ENCODE data around the gene ACAP1.

Gene ACAP1

DNA sequence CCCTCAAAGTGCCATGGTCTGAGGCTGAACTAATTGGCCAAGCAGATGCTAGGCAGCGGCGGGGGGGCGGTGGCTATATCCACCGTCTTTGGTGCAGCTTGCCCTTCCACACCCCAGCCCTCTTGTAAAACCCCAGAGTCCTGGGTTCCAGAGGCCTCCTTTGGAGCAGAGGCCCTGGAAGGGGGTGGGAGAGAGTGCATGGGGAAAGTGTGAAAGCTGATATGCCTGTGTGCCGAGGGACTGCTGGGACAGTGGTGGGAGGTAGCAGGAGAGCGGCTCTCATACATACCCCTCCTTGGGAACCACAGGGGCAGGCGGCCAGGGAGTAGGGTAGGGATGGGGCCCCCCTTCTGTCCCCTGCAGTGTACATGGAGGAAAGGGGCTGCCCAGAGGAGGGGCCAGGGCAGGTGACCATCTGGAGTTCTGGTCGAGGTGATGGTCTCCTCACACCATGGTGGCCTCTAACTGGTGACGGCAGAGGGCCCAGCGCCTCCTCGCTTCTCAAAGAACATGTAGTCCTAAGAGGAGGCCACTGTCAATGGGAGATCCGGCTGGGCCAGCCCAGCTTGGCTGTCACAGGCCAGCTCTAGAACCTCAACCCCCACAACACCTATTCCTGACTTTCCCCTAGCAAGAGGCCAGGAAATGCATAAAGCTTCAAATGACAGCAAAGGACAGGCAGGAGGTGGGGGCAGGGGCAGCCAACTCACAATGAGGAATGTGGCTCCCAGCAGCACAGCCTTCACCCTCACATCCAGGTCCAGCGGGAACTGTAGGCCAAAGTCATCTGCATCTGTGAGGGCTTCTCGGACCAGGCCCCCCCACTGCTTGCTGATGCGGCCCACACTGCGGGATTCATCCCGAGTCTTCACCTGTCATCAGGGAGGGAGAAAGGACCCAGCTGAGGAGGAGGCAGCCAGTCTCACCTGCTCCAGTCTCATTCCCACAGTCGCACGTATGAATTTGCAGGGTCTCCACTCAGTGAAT lies 53.9 kb downstream of the ACAP1 start:
- TF ChIP-seq, protein P1, sequence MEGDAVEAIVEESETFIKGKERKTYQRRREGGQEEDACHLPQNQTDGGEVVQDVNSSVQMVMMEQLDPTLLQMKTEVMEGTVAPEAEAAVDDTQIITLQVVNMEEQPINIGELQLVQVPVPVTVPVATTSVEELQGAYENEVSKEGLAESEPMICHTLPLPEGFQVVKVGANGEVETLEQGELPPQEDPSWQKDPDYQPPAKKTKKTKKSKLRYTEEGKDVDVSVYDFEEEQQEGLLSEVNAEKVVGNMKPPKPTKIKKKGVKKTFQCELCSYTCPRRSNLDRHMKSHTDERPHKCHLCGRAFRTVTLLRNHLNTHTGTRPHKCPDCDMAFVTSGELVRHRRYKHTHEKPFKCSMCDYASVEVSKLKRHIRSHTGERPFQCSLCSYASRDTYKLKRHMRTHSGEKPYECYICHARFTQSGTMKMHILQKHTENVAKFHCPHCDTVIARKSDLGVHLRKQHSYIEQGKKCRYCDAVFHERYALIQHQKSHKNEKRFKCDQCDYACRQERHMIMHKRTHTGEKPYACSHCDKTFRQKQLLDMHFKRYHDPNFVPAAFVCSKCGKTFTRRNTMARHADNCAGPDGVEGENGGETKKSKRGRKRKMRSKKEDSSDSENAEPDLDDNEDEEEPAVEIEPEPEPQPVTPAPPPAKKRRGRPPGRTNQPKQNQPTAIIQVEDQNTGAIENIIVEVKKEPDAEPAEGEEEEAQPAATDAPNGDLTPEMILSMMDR (IDR thresholded peaks at IDR 0.05; ENCODE audit: extremely low read depth, missing control alignments), result no peak
- no peak for DNase-seq (ENCODE audit: low spot score)

DNA sequence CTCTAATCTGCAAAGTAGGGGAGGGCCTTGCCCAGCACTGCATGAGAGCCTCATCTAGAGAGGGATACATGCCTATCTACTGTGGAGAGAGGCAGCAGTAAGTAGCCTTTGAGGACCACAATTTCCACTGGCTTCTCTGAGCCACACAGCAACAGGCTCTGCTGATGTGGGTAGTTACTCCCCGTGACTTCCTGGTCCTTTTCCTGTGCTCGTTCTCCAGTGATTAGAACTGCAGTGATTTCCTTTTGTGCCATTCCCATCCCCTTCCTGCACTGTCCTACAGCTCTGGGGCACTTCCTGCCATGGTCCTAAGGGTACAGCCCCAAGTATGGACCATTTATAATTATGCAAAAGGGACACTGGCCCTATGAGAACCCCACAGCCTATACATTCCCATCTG lies 55.0 kb downstream of the ACAP1 start:
- TF ChIP-seq, protein P1 (IDR thresholded peaks at IDR 0.05; ENCODE audit: extremely low read depth, missing control alignments), result no peak
- no peak for DNase-seq (ENCODE audit: low spot score)

DNA sequence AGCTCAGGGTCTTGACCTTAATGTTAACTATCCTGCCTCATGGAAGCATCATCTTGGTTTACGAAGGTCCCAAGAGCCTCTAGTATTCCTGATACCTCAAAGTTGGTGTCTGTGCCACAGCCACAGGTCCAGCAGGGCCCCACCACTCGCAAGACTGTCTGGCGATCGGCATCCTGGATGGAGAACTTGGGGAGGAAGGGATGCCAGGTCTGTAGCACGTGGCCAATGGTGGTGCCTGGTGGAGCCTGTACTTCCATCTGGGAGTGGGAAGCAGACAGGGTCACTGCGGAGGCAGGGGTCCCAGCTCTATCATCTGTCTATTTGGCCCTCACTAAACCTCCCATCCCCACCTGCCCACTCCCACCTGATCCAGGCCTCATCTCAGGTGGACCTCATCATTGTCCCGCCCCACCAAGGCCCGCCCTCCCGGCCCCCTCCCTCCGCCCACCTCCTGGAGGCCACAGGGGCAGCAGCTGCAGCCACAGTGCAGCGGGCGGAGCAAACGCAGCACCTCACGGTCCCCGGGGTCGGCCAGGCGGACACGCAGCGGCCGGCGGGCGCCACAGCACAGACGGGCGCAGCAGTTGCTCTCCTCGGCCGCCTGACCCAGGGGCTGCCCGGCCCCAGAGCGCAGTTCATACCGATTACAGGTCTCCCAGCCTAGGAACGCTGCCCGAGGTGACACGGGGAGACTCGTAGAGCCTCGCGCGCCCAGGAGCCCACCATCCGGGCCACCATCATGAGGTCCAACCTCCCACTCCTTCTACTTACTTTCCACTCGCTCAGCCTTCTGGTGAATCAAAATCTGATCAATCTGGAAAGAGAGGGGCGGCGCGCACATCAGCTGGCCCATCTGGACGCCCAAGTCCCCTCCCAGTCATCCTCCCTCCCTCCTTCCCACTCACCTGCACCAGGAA lies 56.6 kb downstream of the ACAP1 start:
- TF ChIP-seq, protein P1 (IDR thresholded peaks at IDR 0.05; ENCODE audit: extremely low read depth, missing control alignments), result no peak
- no peak for DNase-seq (ENCODE audit: low spot score)

DNA sequence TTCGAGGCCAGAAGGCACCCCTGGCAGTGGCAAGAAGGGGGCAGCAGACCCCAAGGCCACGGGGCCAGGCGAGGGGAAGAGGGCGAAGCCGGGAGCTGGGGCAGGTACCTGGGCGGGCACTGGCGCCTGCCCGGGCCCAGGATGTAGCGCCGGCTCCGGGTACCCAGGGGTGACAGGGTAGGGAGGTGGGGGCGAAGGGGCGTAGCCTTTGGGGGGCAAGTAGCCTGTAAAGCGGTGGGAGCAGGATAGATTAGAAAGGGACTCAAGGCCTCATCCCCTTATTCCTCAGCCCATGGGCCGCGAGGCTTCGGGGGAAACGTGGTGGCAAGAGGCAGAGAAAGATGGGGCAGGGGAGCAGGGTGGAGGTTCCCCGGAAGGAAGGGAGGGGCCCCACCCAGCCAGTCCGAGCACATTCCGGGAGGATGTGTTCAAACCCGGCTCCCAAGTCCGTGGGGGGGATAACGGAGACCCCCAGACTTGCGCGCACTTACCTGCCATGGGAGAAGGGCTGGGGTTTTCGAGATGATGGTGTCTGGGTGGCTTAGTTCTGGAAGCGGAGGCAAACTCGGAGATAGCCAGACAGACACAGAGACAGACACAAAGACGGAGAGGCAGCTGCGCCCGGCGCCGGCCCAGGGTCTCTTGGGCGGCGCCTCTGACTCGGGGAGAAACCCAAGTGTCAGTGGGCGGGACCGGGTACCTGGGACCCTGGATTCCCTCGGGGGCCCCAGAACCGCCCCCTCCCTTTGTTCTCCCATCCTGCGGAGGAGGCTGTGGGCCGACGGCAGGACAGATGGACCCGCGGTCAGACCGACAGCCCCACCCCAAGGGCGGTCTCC lies 57.5 kb downstream of the ACAP1 start:
- DNase-seq (ENCODE audit: low spot score), result peak; percentile 89
- TF ChIP-seq, protein P1 (IDR thresholded peaks at IDR 0.05; ENCODE audit: extremely low read depth, missing control alignments), result no peak

DNA sequence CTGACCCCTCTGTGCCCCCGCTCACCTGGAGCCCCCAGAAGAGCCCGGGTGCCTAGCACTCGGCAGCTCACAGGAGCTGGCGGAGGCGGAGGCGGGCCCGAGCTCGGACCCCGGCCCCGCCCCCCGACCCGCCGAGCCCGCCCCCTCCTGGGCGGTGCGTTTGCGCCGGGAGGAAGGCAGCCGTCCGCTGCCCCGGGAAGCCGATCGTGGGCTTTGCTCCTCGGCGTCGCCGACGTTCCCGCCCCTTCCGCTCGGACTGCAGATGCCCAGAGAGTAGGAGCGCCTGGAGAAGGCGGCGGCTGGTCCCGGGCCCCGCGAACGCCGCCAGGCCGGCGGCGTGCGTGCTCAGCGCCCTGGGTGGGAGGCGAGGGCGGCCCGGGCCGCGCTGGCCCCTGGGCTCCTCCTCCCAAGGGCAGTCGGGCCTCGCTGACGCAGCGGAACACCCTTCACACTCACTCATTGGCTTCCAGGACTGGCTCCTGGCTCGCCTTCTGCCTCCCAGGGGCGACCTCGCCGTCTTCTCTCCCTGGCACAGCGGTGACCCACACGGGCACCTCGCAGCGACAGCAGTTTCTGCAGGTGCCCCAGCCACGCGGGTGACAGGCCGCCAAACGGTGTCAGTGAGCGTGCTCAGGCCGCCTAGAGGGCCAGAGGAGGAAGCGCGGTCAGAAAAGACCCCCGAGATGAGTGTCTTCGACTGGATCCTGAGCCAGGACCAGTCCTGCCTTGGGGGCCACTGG lies 58.3 kb downstream of the ACAP1 start, which contains the start of gene PLSCR3:
PLSCR3 (minus strand) TSS at position 74 of the 740 bp plus-strand sequence. CDS start 415 bp downstream, outside the sequence.
- TF ChIP-seq, protein P1 (IDR thresholded peaks at IDR 0.05; ENCODE audit: extremely low read depth, missing control alignments), result no peak
- peak; percentile 99 for DNase-seq (ENCODE audit: low spot score)

DNA sequence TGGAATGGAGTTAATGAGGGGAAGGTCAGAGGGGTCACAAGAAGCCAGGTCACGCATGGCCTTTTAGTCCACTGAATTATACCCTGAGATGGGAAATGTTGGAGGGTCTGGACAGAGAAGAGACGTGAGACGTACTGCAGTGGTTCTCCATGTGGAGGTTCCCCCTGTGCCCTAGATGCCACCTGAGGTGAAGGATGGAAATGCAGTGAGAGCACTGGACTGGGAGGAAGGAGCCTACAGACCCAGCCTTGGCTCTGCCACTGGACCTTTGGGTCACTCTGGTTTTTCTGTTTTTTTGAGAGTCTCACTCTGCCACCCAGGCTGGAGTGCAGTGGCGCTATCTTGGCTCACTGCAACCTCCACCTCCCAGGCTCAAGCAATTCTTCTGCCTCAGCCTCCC lies 59.8 kb downstream of the ACAP1 start:
- TF ChIP-seq, protein P1 (IDR thresholded peaks at IDR 0.05; ENCODE audit: extremely low read depth, missing control alignments), result no peak
- DNase-seq (ENCODE audit: low spot score), result no peak
